GM15510 (cell line): ENCODE measurements around the gene WNT3A.

Experiments
- POLR2A ChIP-seq: IDR thresholded peaks from 3 replicates; pipeline ENCODE4 v1.6.1; 2011; ENCODE audit warnings: borderline replicate concordance; ENCODE audit not compliant: insufficient read length; ENCODE audit errors: extremely low read depth

WNT3A gene

GRCh38 chr1:228109073-228109961 is 102.5 kb downstream of the WNT3A start, which contains the start of gene MRPL55:
Gene MRPL55 (minus strand): TSS chr1:228109299. CDS start chr1:228108260, 1,039 bp downstream.
- peak; percentile 96 for TF ChIP-seq POLR2A

- TF ChIP-seq POLR2A: no peak
Observed at GRCh38 chr1:228109962-228110488, 103.2 kb downstream of the WNT3A start.

- TF ChIP-seq POLR2A: no peak
Observed at GRCh38 chr1:228110556-228110955, 103.8 kb downstream of the WNT3A start.
